Stimulated activated CD4-positive, alpha-beta T cell treated with anti-CD3 and anti-CD28 coated beads, Interleukin-4, amount 100 ng/mL, for 4 hours (primary cell): ENCODE data around the gene MUC2.

Experiments
- DNase-seq, 2 experiments: peaks; one replicate each; pipeline ENCODE4 v3.0.0-alpha.2; 2020

MUC2 gene

GRCh38 chr11:1073851-1074243 lies 827 bp upstream of the MUC2 start:
- no peak for DNase-seq

GRCh38 chr11:1075341-1075911 lies 752 bp downstream of the MUC2 start:
- no peak for DNase-seq

GRCh38 chr11:1076061-1076665 lies 1.5 kb downstream of the MUC2 start:
- DNase-seq: no peak

- DNase-seq: no peak
Observed at GRCh38 chr11:1077033-1077416, 2.4 kb downstream of the MUC2 start.

GRCh38 chr11:1077417-1078119 lies 2.9 kb downstream of the MUC2 start:
- no peak for DNase-seq

- no peak for DNase-seq
Observed at GRCh38 chr11:1078191-1078601, 3.5 kb downstream of the MUC2 start.

GRCh38 chr11:1081601-1082311 lies 7.1 kb downstream of the MUC2 start:
- DNase-seq: no peak

- DNase-seq: no peak
Observed at GRCh38 chr11:1082346-1082727, 7.7 kb downstream of the MUC2 start.

- no peak for DNase-seq
Observed at GRCh38 chr11:1082728-1083620, 8.3 kb downstream of the MUC2 start.

- DNase-seq: no peak
Observed at GRCh38 chr11:1083621-1084551, 9.2 kb downstream of the MUC2 start.

GRCh38 chr11:1084561-1085439 lies 10.1 kb downstream of the MUC2 start:
- DNase-seq: no peak

GRCh38 chr11:1085440-1086170 lies 10.9 kb downstream of the MUC2 start:
- no peak for DNase-seq

- DNase-seq: no peak
Observed at GRCh38 chr11:1086171-1087102, 11.8 kb downstream of the MUC2 start.

GRCh38 chr11:1087279-1087960 lies 12.7 kb downstream of the MUC2 start:
- DNase-seq: no peak

- DNase-seq: no peak
Observed at GRCh38 chr11:1087961-1088926, 13.6 kb downstream of the MUC2 start.

GRCh38 chr11:1088927-1089737 lies 14.5 kb downstream of the MUC2 start:
- no peak for DNase-seq
